Mesenteric fat pad (tissue), 1 donor: ENCODE measurements around the gene PPM1F. TPM values are rescaled to one million over a fixed set of nuclear protein-coding genes. Genes with fewer than 3 reads are reported as not detected.

Experiments used
- DNase-seq: peaks from one replicate; pipeline ENCODE4 v3.0.0-alpha.2; 2020; ENCODE audit warnings: low spot score
- total RNA-seq: library from RNA; stranded (reverse); fragmentation: NEBNext Ultra II Directional; extraction: Animal tissue kit (Norgen Biotek cat#: 25700); gene quantifications from one replicate; pipeline ENCODE4 v1.2.1, GENCODE V29; 2021
- donor health status: DM: yes; HTN: yes; CAD: no.

The PPM1F gene
- total RNA-seq, 1 donor from 2014 or later, result 44.5 TPM

DNA sequence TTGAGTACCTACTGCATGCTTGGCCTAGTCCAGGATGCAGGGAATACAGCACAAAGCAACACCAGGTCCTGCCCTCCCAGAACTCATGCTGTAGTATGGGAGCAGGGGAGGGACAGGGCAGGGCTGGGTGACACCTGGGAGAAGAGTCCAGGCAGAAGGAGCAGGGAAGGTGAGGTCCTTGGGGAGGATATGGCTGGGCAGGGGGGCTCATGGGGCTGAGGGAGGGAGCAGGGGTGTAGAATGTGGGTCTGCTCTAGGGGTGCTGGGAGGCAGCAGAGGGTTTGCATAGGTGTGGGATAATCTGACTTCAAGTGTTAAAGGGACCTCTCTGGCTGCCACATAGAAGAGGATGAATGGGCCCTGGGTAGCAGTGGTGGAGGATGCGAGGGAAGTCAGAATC lies 25.2 kb upstream of the PPM1F start:
- no peak for DNase-seq

DNA sequence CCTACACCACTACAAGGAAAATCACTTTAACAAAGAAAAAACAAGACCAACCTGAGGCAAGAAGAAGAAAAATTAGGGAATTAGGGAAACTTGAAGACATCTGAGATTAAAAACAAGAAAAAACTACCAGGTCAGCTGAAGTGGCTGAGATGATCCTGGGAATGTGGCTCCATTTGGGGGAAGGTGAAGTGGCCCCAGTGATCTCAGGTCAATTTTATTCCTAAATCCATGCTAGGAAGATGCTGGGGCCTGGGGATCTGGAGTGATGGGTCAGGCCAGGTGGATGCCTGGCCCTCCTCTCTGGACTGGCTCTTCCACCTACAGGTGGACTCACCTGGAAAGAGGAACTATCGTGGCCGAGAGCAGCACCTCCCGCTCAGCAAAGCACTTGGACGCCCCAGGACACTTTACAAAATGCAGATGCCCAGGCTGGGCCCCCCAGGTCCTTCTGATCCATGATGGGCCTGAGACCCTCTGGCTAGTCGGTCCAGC lies 23.3 kb upstream of the PPM1F start:
- DNase-seq, result no peak

DNA sequence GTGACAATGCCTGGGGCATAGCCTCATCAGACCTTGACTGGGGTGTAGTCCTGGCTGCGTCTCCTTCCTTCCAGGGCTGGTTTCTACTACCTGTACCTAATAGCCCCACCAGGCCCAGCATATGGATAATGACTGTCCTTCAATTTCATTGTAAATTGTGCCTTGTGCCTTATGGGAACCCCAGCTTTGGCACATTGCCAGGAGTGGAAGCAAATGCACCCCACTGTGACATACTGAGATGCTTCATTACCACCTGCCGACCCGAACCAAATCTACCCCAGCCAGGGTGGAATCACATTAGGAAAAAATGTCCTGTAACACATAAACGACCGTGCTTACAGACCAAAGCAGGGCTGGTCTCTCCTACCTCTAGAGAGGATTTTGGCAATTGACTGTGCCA lies 22.6 kb upstream of the PPM1F start:
- DNase-seq, result no peak

DNA sequence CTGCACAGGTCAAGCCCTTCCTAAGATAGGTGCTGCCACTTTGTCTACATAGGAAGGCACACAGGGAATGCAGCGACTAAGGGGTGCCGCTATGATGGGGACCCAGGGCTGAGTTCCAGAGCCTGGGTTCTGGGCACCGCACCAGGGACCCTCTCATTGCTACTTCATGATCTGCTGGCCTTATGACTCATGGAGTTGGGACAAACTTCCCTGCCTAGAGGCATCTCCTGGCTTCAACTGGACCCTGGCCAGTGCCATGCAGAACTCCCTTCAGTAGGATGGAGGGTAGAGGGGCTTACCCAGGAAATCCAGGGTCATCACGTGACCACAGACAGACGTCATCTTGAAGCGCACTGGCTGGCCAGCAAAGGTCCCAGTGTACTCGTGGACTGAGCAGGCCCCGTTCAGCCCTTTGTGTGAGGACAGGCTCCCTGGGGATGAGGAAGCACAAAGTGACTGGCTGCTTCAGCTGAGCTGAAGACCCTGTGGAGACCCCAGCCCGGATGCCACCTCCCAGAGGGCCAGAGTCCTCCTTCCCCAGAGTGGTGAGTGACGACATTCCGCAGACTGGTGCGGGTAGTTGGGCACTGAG lies 21.5 kb upstream of the PPM1F start:
- DNase-seq, result no peak

DNA sequence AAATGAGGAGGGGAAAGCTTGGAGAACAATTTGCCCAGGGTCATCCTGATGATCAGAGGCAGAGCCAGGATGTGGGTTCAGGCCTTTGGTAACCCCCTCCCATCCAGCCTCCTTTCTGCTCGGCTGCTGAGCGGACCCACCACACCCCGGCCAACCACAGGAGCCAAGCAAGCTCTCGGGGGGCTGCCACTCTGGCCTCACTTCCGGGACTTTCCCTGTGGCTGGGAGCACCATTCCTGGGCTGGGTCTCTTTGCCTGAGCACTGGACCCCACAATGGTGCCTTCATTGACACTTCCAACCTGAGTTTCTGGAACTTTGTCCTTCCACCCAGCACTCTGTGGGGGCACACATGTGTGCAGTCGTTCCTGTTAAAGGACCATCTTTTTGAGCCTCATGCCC lies 20.2 kb upstream of the PPM1F start:
- DNase-seq, result no peak

DNA sequence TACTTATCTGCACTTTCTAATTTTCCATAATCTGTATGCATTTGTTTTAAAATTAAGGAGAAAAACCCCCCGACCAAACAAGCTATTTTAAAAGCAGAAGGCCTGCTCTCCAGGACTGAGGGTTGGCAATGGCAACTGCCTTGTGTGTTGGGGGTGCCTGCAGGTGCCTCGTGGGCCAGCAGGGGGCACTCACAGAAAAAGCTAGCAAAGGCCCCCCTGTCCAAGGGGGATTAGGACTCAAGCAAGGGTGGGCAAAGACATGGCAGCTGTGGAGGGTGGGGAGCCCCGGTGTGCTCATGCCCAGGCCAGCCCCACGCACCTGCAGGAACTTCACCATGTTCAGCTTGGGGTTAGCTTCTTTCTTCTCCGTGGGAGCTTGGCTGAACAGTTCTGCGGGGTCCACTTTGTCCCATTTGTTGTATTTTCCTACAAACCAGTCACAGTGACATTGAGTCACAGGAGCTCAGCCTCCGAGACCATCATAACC lies 19.7 kb upstream of the PPM1F start:
- no peak for DNase-seq

DNA sequence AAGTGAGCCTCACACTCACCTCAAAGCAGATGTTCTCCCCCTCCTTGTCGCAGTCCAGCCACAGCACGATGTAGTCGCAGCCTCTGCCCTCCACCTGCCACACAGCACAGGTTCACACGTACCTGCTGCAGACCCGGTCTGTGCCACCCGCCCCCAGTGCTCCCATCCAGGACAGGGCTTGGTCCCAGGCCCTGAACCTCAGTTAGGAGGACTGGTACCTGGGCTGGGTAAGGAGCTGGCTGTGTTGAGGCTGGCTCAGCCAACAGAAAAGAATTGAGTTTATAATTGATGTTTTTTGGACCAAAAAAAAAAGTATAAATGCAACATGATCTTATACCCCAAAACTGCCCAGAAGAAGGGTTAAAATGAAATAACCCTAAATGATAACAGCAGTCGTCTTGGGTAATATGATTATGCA lies 19.2 kb upstream of the PPM1F start:
- DNase-seq, result no peak

DNA sequence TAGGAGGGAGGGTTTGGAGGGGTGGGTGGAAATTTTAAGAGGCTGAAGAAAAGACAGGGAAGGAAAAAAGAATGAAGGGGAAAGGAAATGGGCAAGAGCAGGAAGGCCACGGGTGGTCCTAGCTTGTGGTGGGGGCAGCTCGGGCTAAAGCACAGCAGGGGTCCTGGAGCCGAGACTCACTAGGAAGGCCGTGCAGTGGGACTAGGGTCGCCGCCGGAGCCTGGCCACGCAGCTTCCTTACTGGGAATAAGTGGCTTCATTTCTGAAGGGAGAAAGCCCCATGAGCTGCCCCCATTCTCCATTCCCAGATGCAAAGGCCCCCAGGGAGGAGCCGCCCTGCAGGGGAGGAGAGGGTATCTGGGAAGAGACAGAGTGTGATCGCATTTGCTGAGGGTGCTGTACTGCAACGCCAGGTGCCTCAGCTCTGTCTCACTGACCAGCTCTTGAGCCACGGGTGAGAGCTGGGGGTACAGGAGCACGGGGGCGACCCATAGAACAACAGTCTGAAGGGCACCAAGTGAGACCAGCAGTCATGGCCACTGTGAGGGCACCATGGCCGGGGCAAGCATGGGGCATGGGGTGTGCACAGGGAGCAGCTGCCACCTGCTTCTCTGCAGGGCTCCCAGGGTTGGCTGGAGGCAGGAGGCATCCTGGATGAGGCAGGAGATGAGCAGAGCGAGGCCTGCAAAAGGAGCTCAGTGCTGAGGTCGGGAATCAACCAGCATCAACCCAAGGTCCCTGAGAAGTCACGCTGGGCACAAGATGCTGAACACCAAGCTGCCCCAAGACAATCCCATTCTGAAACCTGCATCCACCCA lies 18.4 kb upstream of the PPM1F start:
- no peak for DNase-seq

DNA sequence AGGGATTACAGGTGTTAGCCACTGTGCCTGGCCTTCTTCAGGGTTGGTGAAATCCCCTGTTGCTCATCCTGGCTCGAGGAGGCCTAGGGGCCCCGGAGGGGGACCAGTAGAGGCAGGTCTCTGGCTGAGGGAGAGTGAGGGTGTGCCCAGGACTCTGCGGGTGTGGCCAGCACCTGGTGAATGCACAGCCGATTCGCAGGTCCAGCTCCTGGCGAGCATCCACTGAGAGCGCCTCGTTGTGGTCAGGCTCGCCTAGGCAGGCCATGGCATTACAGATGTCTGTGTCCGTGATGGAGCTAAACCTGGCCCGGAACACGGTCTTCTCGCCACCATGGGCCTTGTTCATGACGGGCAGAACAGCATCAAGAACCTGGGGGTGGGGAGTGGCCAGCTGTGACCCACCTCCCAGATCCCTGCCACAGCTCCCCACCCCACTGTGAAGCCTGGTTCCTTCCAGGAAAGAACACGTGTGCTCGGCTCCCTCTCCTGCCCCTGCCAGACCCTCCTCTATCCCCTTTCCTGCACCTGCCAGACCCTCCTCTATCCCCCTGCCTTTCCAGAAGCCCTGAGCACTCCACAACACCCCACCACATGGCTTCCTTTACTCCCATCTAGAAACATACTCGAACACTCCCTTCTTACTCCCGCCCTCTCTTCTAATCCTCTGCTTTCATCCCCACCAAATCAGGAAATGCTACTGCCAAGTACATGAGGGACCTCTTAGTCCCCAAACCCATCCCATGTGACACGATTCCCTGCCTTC lies 17.6 kb upstream of the PPM1F start:
- no peak for DNase-seq

DNA sequence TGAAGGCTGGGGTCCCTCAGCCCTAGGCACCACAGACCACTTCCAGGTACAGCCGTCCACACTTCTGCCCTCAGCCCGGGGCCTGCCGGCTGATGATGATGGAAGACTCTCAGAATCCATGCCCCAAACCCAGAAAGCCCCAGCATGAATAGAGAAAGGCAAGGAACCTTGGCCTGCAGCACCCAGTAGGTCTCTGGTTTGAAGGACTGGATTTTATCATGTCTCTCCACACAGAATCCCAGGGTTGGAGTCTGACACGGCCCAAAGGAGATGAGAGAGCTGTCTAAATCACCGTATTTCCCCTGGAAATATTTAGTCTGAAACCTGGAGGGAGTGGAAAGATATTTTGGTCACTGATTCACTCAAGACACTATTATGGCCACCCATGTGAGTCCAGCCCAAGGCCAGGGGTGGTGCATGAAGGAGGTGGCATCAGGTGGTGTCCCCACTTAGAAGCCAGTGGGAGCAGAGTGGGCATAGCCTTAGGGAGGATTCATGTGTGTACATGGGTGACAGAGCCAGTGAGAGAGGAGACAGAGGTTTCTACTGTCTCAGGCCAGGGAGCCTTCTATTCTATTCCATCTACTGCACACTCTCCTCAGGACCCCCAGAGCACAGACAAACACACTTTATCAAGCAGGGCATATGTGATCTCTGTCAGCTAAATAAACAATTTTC lies 15.9 kb upstream of the PPM1F start:
- DNase-seq, result no peak

DNA sequence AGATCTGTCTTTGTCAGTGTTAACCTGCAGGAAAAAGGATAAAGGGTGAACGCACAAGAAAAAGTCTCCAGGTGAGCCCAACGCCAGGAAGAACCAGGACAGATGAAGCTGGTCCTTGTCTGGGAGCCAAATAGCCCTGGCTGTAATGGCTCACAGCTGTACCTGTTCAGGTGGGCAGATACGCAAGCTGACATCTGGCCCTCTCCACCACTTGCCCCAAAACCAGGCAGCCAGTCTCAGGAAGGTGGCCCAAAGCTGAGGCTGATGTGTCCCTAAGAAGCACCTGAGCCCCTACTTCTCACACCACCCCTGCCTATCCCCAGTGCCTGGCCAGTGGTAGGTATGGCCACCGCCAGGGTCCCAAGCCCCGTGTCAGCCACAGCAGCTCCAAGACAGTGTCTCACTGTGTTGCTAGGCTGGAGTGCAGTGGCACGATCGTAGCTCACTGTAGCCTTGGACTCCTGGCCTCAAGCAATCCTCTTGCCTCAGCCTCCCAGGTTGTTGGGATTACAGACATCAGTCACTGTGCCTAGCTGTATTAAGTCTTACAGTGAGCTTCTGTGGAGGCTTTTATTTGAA lies 15.1 kb upstream of the PPM1F start:
- DNase-seq, result no peak

DNA sequence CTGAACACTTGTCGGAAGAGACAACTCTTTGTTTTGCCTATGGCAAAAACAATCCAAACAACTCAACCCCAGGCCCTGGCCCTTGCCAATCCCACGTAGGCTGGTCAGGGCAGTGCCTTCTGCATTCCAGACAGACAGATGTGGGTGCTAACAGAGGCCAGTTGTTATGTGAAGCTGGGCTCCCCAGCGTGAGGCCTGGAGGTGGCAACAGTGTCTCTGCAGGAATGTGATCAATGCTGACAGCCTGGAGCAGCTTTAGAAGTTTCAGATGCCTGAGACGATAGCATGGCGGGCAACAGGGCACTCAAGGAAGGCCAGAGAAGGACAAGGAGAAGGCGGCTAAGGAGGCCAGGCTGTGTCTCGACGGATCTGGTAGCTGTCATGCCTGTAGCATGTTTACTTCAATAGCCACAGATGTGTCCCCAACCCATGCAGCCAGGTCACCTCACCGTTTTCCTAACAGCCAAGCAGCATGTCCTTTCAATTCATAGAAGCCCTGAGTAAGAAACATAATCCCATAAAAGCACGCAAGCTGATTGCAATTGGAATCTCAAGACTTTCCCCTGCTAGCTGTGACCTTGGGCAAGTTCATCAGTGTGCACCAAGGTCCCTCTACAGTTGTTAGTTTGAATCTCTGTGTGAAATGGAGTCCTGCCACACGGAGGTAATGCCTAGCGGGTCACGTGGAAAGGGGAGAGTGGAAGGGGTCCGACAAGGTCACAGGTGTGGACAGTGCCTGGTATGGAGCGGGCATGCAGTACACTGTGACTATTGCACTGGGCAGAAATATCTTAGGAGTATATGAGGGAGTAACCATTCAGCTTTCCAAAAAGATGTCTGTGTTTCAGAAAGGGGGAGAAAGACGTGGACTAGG lies 14.2 kb upstream of the PPM1F start:
- DNase-seq, result no peak

DNA sequence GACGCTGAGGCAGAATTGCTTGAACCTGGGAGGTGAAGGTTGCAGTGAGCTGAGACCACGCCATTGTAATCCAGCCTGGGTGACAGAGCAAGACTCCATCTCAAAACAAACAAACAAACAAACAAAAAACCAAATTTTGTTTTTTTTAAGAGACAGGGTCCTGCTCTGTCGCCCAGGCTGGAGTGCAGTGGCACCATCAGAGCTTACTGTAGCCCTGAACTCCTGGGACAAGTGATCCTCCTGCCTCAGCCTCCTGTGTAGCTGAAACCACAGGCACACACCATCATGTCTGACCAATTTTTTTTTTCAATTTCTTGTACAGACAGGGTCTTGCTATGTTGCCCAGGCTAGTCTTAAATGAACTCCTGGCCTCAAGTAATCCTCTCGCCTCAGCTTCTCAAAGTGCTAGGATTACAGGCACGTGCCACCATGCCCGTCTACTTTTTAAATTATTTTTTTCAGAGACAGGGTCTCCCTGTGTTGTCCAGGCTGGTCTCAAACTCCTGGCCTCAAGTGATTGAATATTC lies 13.2 kb upstream of the PPM1F start:
- DNase-seq, result no peak

DNA sequence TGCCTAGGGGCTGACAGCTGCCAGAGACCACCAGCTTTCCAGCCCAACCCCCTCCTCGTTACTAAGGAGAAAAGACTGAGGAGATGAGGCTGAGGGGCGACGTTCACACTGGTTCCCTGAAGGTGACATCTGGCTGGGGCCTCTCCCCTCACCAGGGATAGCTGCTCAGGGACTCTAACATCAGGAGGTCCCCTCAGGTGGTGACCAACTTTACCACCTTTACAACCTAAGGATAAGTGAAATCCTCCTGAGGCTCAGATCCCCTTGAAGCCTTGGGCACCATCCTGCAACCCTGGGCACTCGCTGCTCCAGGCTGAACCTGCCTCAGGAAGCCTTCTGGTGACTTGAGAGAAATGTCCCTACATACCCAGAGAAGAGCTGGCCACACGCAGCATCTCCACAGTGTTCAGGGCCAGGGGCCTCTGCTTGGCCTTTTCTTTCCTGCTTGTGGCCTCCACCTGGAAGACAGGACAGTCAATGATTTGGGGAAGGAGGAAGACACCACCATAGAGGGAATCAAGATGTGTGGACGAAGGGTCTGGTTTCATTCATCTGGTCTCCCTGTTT lies 12.4 kb upstream of the PPM1F start:
- DNase-seq, result no peak

DNA sequence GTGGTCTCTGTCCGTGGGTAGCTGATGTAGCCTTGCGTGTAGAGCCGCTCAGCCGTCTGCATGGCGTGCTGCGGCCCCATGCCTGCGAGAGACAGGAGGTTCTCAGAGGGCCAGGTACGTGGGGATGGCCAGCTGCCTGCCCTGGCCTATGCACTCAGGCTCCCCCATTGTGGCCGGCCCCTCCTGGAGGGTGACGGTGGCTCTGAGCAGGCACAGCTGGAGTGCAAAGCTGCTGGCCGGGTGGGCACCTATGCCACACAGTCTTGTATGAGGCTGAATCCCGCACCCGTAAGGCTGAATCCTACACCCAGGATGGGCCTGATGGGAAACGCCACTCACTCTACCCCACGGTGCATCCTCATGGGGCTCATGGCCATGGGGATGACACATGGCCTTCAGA lies 11.6 kb upstream of the PPM1F start:
- DNase-seq, result no peak

DNA sequence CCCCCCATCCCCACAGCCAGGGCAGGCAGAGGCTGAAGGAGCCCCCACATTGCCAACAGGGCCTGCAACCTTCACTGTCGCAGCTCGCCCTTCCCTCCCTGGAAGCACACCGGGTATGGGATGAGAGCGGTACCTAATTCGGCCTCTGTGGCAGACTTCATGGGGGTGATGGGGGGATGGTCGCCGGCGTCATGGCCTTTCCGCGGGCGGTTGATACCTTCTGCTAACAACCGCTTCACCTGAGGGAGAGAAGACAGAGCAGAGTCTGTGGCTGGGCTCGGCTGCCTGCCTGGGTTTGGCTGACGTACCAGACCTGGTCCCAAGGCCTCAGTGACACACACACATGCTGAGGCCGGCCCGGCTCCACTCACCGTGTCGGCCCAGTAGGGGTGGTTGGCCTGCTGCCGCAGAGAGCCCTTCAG lies 11.2 kb upstream of the PPM1F start:
- no peak for DNase-seq

DNA sequence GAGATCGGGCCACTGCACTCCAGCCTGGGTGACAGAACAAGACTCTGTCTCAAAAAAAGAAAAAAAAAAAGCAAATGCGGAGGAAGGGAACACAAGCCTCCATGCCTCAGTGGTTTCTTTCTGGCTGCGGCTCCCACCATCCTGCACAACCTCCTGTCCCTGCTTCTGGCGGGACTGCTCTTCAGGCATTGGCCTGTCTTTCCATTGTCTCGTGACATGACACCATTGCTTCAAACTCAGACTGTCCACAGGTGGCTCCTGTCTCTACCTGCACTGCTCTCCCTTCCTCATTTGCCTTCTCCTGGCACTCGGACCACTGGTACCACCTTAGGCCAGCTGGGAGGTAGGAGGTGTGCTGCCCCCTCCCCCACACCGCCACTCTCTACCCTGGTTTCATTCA lies 10.6 kb upstream of the PPM1F start:
- no peak for DNase-seq

DNA sequence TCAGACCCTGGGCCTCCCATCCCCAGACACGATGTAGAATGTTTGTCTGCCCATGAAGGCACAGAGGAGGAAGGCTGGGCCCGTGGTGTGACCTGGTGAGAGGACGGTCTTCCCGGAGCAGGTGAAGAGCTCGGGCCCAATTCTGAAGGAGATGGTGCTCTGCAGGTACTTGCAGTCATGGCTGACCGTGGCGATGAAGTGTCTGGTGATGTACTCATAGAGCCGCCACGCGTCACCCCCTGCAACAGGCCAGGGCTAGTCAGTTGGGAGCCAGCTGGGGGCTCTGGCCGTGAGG lies 10.0 kb upstream of the PPM1F start:
- DNase-seq, result no peak

DNA sequence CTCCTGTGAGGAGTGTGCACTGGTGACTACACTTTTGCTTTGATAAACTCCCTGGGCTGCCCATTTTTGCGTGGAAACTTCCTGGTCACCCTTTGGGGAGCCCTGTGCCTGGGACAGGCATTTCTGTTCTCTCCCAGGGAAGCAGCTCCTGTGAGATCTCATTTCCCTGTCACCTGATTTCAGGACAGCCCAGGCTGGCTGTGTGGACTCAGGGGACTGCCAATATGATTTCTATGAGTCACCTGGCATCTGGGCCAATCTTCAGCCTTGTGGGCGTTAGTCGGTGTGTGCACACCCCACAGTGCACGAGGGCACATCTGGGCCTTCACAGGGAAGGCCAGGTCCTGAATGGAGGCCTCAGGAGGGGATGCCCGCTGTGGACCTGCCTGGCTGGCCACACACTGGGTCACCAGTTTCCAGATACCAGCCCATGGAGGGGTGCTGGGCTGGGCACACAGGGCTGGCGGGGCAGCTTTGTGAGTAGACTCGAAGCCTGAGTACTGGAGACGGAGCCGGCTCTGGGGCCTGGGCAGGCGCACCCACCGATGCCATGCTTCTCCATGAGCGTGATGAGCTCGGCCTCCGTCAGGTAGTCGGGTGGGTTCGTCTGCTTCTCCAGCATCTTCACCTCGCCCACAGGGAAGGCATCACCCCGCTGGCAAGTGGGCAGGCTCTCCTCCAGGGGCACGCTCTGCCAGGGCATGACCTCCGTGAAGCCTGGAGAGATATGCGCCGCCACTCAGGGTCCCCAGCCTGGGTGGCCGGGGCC lies 9.4 kb upstream of the PPM1F start:
- no peak for DNase-seq
